ENCODE data around the gene NDOR1.
A peak's percentile ranks its signal among the peaks of the same experiment; 100 is the strongest.

NDOR1 gene

GRCh38 chr9:137199411-137200121, 5.9 kb upstream of the NDOR1 start:
- no peak for DNase-seq

DNA sequence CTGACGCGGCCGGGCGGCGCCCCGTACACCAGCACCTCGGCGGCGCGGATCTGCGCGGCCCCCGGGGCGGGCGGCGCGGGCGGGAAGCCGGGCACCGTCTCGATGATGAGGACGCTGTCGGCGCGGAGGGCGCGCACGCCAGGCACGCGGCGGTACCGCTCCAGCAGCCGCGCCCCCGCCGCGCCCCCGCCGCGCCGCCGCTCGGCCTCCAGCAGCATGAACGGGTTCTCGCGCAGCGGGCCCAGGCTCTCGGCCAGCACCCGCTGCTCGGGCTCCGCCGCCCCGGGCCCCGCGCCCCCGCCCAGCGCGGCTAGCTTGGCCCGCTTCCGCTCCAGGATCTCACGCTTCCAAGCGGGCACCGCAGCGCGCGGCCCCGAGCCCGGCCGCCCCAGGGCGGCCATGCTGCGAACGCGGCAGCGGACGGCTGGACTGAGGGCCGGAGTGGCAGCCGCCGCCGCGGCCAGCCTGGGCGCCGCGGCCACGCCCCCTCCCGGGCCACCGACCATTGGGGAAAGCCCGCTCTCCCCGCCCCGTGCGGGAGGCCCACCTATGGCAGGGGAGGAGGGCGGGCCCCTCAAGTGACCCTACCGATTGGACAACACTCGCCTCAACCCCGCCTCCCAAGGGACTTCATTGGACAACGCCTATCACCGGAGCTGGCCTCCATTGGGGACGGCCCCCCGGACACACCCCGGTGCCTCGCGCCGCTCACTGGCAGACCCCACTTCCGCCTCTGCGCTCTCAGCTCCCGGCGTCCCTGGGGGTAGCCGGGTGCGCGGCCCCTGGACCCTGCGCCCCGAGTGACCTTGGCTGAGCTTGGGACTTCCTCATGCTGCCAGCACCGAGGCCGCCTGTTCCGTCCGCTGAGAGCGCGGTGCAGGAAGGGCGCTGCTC, 4.9 kb upstream of the NDOR1 start, which contains the start of gene TPRN:
Gene TPRN (minus strand): TSS at position 431 of the 894 bp plus-strand sequence. CDS start 30 bp downstream, at position 401.
- peak; percentile 98 for DNase-seq

DNA sequence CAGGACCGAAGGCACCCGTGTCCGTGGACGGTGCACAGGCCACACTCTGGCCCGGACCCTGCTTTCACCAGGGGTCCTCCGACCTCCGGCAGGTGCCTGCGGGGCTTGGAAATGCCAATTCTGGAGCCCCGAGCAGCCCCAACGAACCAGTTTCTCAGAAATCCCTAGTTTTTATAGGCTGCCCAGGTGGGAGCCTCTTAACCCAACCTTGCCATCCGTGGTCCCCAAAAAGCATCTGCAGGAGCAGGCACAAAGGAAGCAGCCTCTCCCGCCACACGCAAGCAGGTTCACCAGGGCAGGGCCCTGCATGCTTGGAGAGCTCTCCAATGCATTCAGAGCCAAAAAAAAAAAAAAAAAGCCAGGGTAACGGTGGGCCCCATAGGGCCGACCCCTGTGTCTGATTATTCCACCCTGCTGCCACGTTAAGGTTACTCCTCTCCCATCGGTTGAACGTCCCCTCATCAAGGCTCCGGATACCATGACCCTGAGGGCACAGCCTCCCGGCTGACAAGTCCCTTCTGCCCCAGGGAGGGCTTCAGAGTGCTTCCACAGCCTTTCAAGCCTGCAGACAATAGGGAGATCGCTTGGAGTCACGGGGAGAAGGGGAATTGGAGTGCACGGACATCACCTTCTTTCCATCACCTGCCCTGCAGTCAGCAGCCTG, 4.2 kb upstream of the NDOR1 start:
- no peak for DNase-seq

DNA sequence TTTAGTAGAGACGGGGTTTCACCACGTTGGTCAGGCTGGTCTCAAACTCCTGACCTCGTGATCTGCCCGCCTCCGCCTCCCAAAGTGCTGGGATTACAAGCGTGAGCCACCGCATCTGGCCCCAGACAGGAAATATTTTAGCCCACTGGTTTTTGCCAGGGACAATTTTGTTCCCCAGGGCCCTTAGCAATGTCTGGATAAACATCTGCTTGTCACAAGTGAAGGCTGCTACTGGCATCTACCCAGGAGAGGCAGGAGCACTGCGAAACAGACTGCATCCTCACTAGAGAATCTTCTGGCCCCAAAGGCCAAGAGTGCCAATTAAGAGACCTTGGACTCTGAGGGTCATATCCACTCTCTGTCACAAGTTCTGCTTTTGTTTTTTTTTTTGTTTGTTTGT, 2.5 kb upstream of the NDOR1 start:
- no peak for DNase-seq

- DNase-seq, result no peak
Observed at GRCh38 chr9:137204731-137205125, 772 bp upstream of the NDOR1 start.

GRCh38 chr9:137206602-137207001, 1.1 kb downstream of the NDOR1 start:
- DNase-seq, result no peak

GRCh38 chr9:137211532-137211931, 6.0 kb downstream of the NDOR1 start:
- no peak for DNase-seq

DNA sequence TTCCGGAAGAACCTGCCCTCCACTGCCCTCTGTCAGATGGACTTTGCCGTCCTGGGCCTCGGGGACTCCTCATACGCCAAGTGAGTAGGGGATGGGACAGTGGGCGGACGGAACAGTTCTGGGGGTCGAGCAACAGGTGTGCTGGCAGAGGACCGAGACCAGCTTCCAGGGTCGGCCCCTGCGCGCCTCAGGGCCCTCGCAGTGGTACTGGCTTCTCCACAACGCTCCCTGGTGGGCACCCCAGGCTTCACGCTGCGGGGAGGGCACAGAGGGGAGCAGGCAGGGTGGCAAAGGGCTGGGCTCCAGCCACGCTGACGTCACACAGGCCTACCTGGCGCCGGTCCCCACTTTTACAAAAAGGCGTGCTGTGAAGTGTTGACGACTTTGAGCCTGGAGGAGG, 7.0 kb downstream of the NDOR1 start:
- DNase-seq, result no peak

DNA sequence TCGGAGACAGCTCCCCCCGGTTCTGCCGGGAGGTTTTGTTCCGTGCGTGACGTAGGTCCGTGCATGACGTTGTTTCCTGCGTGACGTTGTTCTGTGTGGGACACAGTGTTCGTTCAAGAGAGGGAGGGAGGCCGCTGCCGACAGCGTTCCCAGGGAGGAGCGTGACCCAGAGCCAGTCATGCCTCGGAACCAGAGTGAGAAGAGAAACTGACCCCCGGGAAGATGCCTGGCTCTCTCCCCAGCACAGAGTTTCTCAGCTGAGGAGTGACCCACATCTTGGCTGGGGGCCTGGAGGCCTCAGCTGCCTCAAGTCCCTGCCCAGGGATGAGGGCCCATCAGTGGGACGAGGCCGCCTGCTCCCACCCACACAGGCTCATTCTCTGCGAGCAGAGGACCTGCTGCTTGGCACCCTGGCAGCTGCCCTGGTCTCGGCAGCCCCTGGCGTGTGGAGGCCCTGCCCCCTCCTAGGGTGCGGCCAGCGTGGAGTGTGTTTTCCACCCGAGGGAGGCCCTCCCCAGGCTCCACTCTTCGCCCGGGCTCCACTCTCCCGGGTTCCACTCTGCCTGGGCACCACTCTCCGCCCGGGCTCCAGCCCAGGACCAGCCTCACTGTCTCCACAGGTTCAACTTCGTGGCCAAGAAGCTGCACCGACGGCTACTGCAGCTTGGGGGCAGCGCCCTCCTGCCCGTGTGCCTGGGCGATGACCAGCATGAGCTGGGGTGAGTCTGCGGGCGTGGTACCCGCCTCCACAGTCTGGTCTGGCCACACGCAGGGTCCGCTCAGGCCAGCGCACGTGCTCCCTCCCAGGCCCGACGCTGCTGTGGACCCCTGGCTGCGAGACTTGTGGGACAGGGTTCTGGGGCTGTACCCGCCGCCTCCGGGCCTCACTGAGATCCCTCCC, 7.9 kb downstream of the NDOR1 start:
- DNase-seq, result no peak

DNA sequence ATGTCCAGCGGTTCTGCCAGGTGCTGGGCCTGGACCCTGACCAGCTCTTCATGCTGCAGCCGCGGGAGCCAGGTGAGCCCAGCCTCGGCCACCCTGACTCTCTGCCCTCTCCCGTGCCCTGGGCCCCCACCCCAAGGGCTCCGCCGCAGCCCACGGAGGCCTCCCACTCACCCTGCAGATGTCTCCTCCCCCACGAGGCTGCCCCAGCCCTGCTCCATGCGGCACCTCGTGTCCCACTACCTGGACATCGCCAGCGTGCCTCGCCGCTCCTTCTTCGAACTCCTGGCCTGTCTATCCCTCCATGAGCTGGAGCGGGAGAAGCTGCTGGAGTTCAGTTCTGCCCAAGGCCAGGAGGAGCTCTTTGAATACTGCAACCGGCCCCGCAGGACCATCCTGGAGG, 9.1 kb downstream of the NDOR1 start:
- no peak for DNase-seq

- DNase-seq, result no peak
Observed at GRCh38 chr9:137215196-137215986, 9.9 kb downstream of the NDOR1 start.

GRCh38 chr9:137216188-137216965, 10.9 kb downstream of the NDOR1 start:
- DNase-seq, result no peak

- DNase-seq, result no peak
Observed at GRCh38 chr9:137217276-137218211, 12.0 kb downstream of the NDOR1 start.

DNA sequence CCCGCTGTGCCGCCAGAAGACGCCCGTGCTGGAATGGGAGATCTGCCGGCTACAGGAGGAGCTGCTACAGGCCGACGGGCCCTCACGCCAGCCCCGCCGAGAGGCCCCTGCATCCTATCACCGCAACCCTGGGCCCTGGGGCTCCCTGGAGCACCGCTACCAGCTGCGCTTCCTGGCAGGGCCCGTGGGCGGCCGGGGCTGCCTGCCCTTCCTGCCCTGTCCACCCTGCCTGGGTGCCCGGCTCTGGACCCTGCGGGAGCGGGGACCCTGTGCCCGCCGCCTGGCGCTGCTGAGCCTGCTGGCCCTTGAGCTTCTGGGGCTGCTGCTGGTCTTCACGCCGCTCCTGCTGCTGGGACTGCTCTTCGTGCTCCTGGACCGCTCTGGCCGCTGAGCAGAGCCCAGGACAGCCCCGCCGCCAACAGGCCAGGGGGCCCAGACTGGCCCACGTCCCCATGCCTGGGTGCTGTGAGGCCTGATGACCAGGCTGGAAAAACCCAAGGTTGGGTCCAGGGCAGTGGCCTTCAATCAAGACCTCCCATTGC, 12.8 kb downstream of the NDOR1 start:
- DNase-seq, result no peak

DNA sequence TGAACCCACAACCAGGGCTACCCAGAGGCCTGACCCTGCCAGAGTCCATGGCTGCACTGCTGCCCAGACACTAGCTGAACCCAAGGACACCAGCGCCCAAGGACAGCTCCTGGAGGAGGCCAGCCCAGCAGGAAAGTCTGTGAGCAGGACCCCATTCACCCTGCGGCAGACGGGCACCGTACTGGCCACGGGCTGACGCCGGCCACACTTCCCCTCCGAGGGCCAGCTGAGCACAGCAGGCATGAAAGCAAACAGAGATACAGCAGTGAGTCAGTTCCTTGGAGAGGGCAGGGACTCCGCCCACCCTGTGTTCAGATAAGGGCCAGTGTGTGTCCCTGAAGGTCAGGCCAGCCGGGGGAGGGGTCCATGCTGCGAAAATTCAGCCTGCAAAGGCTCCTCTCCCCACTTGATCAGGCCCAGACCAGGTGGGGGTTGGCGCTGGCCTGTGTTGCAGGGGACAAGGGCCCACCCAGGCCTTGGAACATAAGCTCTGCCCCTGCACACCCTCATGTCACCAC, 13.3 kb downstream of the NDOR1 start:
- DNase-seq, result no peak

GRCh38 chr9:137219757-137220316, 14.3 kb downstream of the NDOR1 start:
- no peak for DNase-seq

GRCh38 chr9:137220317-137221094, 15.0 kb downstream of the NDOR1 start:
- DNase-seq, result no peak

DNA sequence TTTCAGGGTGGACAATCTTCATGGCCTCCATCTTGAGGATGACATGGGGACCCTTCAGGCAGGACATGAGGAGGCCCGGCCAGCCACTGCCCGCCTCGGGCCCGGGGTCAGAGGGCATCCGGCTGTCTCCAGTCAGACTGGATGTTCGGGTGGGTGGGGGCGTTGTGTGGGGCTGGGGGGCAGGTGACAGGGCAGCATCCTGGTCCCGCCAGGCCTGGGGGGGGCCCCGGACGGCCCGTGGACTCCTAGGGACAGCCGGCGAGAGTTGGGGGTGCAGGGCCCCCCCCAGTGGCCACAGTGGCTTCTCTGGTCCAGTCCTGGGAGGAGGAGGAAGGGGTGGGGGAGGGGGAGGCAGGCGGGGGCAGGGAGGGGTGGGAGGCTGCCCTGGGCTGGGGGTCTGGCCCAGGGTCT, 15.6 kb downstream of the NDOR1 start:
- no peak for DNase-seq

Measured in activated effector memory CD4-positive, alpha-beta T cell treated with Interleukin-2 at 50 U/mL for 16 hours (primary cell).